HCT116 (cell line): ENCODE data around the gene SLC5A3. TPM values are rescaled to one million over a fixed set of nuclear protein-coding genes. Genes with fewer than 3 reads are reported as not detected.

ENCODE experiments used
- ATAC-seq: fragments of 200-7000 bp; cut with Tn5 transposase; 2 replicates; pipeline ENCODE4 v1.9.1; 2020; ENCODE audit warnings: mild to moderate bottlenecking, moderate library complexity
- BruUV-seq: library from RNA; stranded (reverse); fragments of 400-500 nt; replicated peaks from 2 replicates; lab custom pipeline; 2021; lab: Mats Ljungman, UMichigan
- CTCF ChIA-PET: fragments of 300-600 bp; sonication (Branson Sonifier 250); formaldehyde crosslinking; loops from one replicate; lab custom pipeline; 2021; ENCODE audit warnings: antibody characterized with exemption; lab: Charles Lee
- POLR2A ChIA-PET: fragments of 300-600, 350-600 bp; sonication (Branson Sonifier 250); formaldehyde crosslinking; loops from one replicate; lab custom pipeline; 2021; ENCODE audit warnings: antibody characterized with exemption; lab: Charles Lee
- RAD21 ChIA-PET, 2 experiments: fragments of 300-600 bp; sonication (Branson Sonifier 250); formaldehyde crosslinking; loops; one replicate each; lab custom pipeline; 2023; ENCODE audit warnings: low total read pairs in 2 of 2; ENCODE audit not compliant: uncharacterized antibody in 2 of 2, unreplicated experiment in 2 of 2, low non-redundant PET in 1 of 2; lab: Charles Lee
- DNase-seq: peaks from one replicate; pipeline ENCODE4 v3.0.0-alpha.2; 2010; ENCODE audit warnings: low read depth, low spot score
- H2AFZ ChIP-seq: fragments of 200-600 bp; shearing (Covaris generic), sonication (generic); 2 replicates; pipeline ENCODE4 v1.6.1; 2017; ENCODE audit warnings: low read depth, mixed run types, mixed read lengths, antibody characterized with exemption, low read length; ENCODE audit not compliant: poor library complexity, severe bottlenecking
- H3K27ac ChIP-seq: 2 replicates; pipeline ENCODE4 v1.5.1; 2012; ENCODE audit warnings: low read depth, low read length
- H3K27me3 ChIP-seq: fragments of 200-600 bp; sonication (generic); 2 replicates; pipeline ENCODE4 v1.6.1; 2016; ENCODE audit warnings: mixed run types, low read length, mixed read lengths; ENCODE audit not compliant: insufficient read depth
- H3K36me3 ChIP-seq, 2 experiments: fragments of 200-500 bp in 1 of 2; fragments of 200-600 bp in 1 of 2; sonication (Bioruptor generic) in 1 of 2; sonication (generic) in 1 of 2; 2 replicates each; pipeline versions ENCODE4 v1.5.1 to v1.6.1; 2014 to 2016; ENCODE audit warnings: low read length in 2 of 2, inconsistent platforms in 1 of 2, mixed read lengths in 1 of 2, mixed run types in 1 of 2; ENCODE audit not compliant: insufficient read depth in 2 of 2, control insufficient read depth in 1 of 2
- H3K4me1 ChIP-seq, 2 experiments: fragments of 200-600 bp in 1 of 2; sonication (generic) in 1 of 2; 2 replicates each; pipeline versions ENCODE4 v1.5.1 to v1.6.1; 2012 to 2017; ENCODE audit warnings: low read length in 2 of 2, inconsistent platforms in 1 of 2, mild to moderate bottlenecking in 1 of 2, mixed read lengths in 1 of 2, mixed run types in 1 of 2, moderate library complexity in 1 of 2; ENCODE audit not compliant: insufficient read depth in 2 of 2, control insufficient read depth in 1 of 2
- H3K4me2 ChIP-seq: fragments of 200-600 bp; sonication (generic); 2 replicates; pipeline ENCODE4 v1.6.1; 2017; ENCODE audit warnings: mixed run types, low read length, mixed read lengths
- H3K4me3 ChIP-seq, 2 experiments: fragments of 200-600 bp in 1 of 2; sonication (generic) in 1 of 2; replicated peaks in 1 of 2; 2 replicates each; pipeline ENCODE4 v1.5.1; 2011 to 2016; ENCODE audit warnings: low read length in 2 of 2, control low read depth in 1 of 2, low read depth in 1 of 2, mild to moderate bottlenecking in 1 of 2, mixed read lengths in 1 of 2, mixed run types in 1 of 2
- H3K79me2 ChIP-seq: fragments of 200-600 bp; sonication (generic); 2 replicates; pipeline ENCODE4 v1.6.1; 2017; ENCODE audit warnings: mild to moderate bottlenecking, mixed run types, low read length, moderate library complexity, mixed read lengths; ENCODE audit not compliant: insufficient read depth
- H3K9ac ChIP-seq: fragments of 200-600 bp; sonication (generic); 2 replicates; pipeline ENCODE4 v1.6.1; 2016; ENCODE audit warnings: low read length, mixed read lengths
- H3K9me2 ChIP-seq: fragments of 200-600 bp; sonication (generic), shearing (Covaris generic); 2 replicates; pipeline ENCODE4 v1.6.1; 2017; ENCODE audit warnings: mixed run types, mild to moderate bottlenecking, moderate library complexity; ENCODE audit not compliant: insufficient read depth
- H3K9me3 ChIP-seq, 2 experiments: fragments of 200-500 bp in 1 of 2; fragments of 200-600 bp in 1 of 2; sonication (Bioruptor generic) in 1 of 2; sonication (generic) in 1 of 2; 2 replicates each; pipeline ENCODE4 v1.6.1; 2014 to 2017; ENCODE audit warnings: low read length in 2 of 2, mixed read lengths in 2 of 2, inconsistent platforms in 1 of 2, low read depth in 1 of 2, mild to moderate bottlenecking in 1 of 2, mixed run types in 1 of 2, moderate library complexity in 1 of 2; ENCODE audit not compliant: control insufficient read depth in 1 of 2, insufficient read depth in 1 of 2
- H4K20me1 ChIP-seq: fragments of 200-600 bp; sonication (generic), shearing (Covaris generic); 2 replicates; pipeline ENCODE4 v1.6.1; 2017; ENCODE audit warnings: mixed run types, mild to moderate bottlenecking, moderate library complexity; ENCODE audit not compliant: insufficient read depth
- CEBPB ChIP-seq: IDR thresholded peaks from 2 replicates; pipeline ENCODE4 v1.6.1; 2012; ENCODE audit warnings: low read depth
- CTCF ChIP-seq, 3 experiments: fragments of 200-600 bp in 1 of 3; sonication (generic) in 1 of 3; IDR thresholded peaks in 2 of 3; conservative IDR thresholded peaks in 1 of 3; 2 replicates each; pipeline ENCODE4 v1.5.1; 2012 to 2017; ENCODE audit warnings: low read depth in 2 of 3, low read length in 2 of 3, antibody characterized with exemption in 1 of 3, borderline replicate concordance in 1 of 3, control low read depth in 1 of 3, mild to moderate bottlenecking in 1 of 3, mixed read lengths in 1 of 3, mixed run types in 1 of 3, moderate library complexity in 1 of 3; ENCODE audit not compliant: insufficient read depth in 1 of 3
- EGR1 ChIP-seq: IDR thresholded peaks from 2 replicates; pipeline ENCODE4 v1.6.1; 2012; ENCODE audit warnings: low read depth
- ELF1 ChIP-seq: IDR thresholded peaks from 2 replicates; pipeline ENCODE4 v1.6.1; 2012; ENCODE audit warnings: low read depth, borderline replicate concordance
- EZH2 ChIP-seq: fragments of 200-600 bp; sonication (generic); IDR thresholded peaks from 2 replicates; pipeline ENCODE4 v1.6.1; 2017; ENCODE audit warnings: antibody characterized with exemption, mixed run types
- EZH2phosphoT487 ChIP-seq: fragments of 200-600 bp; IDR thresholded peaks from 2 replicates; pipeline ENCODE4 v1.6.1; 2018; ENCODE audit warnings: antibody characterized with exemption, borderline replicate concordance
- FOSL1 ChIP-seq: IDR thresholded peaks from 2 replicates; pipeline ENCODE4 v1.6.1; 2012; ENCODE audit warnings: low read depth
- JUND ChIP-seq: IDR thresholded peaks from 2 replicates; pipeline ENCODE4 v1.6.1; 2012
- MAX ChIP-seq: IDR thresholded peaks from 2 replicates; pipeline ENCODE4 v1.6.1; 2012
- POLR2A ChIP-seq: IDR thresholded peaks from 2 replicates; pipeline ENCODE4 v1.7.0; 2011; ENCODE audit warnings: borderline replicate concordance; ENCODE audit not compliant: insufficient read depth, insufficient read length; ENCODE audit errors: extremely low read depth
- RAD21 ChIP-seq: IDR thresholded peaks from 2 replicates; pipeline ENCODE4 v1.6.1; 2012; ENCODE audit warnings: low read depth, mild to moderate bottlenecking
- REST ChIP-seq: IDR thresholded peaks from 2 replicates; pipeline ENCODE4 v1.6.1; 2012; ENCODE audit warnings: low read depth
- SIN3A ChIP-seq: IDR thresholded peaks from 2 replicates; pipeline ENCODE4 v1.6.1; 2012; ENCODE audit warnings: low read depth
- SP1 ChIP-seq: IDR thresholded peaks from 2 replicates; pipeline ENCODE4 v1.6.1; 2012; ENCODE audit warnings: low read depth
- SRF ChIP-seq: IDR thresholded peaks from 2 replicates; pipeline ENCODE4 v1.6.1; 2012; ENCODE audit warnings: low read depth
- YY1 ChIP-seq: IDR thresholded peaks from 2 replicates; pipeline ENCODE4 v1.6.1; 2011; ENCODE audit warnings: low read length, low read depth, moderate library complexity, mild to moderate bottlenecking; ENCODE audit not compliant: insufficient replicate concordance; ENCODE audit errors: extremely low read depth
- ZNF274 ChIP-seq: fragments of 200-500 bp; sonication (Bioruptor generic); IDR thresholded peaks from 2 replicates; pipeline ENCODE4 v1.6.1; 2014; ENCODE audit warnings: mild to moderate bottlenecking, low read depth, low read length, inconsistent platforms
- intact Hi-C: fragments of 100-400 bp; cut with micrococcal nuclease; formaldehyde crosslinking; loops from 2 replicates; pipeline ENCODE4 v1.10.0; 2022
- total RNA-seq: library from RNA; stranded (reverse); gene quantifications from one replicate; pipeline ENCODE4 v1.2.1, GENCODE V29; 2021; ENCODE audit not compliant: unreplicated experiment
- TF ChIP-seq, protein P1 (sequence below): IDR thresholded peaks from 2 replicates; pipeline ENCODE4 v1.6.1; 2011; ENCODE audit warnings: mild to moderate bottlenecking, low read length, moderate library complexity; ENCODE audit not compliant: insufficient replicate concordance; ENCODE audit errors: extremely low read depth

Gene SLC5A3
- total RNA-seq, 1 experiment from 2014 or later = 11.8 TPM

- H3K79me2 ChIP-seq = no peaks in the 10 kb centered on the region
- no peaks in the 10 kb centered on the region for H3K27me3 ChIP-seq
- CTCF ChIA-PET = no interaction called here
- no peaks in the 10 kb centered on the region for H3K36me3 ChIP-seq
- no peak overlapping the region for H2AFZ ChIP-seq
- H3K4me3 ChIP-seq = no peak overlapping the region
- H3K9me3 ChIP-seq = no peaks in the 10 kb centered on the region
- no peak for TF ChIP-seq MAX
- no peak for TF ChIP-seq JUND
- TF ChIP-seq, protein P1, sequence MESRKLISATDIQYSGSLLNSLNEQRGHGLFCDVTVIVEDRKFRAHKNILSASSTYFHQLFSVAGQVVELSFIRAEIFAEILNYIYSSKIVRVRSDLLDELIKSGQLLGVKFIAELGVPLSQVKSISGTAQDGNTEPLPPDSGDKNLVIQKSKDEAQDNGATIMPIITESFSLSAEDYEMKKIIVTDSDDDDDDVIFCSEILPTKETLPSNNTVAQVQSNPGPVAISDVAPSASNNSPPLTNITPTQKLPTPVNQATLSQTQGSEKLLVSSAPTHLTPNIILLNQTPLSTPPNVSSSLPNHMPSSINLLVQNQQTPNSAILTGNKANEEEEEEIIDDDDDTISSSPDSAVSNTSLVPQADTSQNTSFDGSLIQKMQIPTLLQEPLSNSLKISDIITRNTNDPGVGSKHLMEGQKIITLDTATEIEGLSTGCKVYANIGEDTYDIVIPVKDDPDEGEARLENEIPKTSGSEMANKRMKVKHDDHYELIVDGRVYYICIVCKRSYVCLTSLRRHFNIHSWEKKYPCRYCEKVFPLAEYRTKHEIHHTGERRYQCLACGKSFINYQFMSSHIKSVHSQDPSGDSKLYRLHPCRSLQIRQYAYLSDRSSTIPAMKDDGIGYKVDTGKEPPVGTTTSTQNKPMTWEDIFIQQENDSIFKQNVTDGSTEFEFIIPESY = no peak
- TF ChIP-seq CEBPB = no peak
- TF ChIP-seq CTCF (IDR thresholded peaks at IDR 0.05 in 2 of 3, conservative IDR thresholded peaks at IDR 0.05 in 1 of 3; ENCODE audit: borderline replicate concordance in 1 of 3, insufficient read depth in 1 of 3, low read depth in 2 of 3, low read length in 2 of 3) = no peak
- no peak for TF ChIP-seq ZNF274
- TF ChIP-seq EZH2 = no peak
- TF ChIP-seq RAD21 = no peak
- no peak for TF ChIP-seq ELF1
- no peak for TF ChIP-seq EGR1
- no peak for TF ChIP-seq SP1
- no peak for TF ChIP-seq POLR2A
- no peak for TF ChIP-seq REST
- TF ChIP-seq SRF = no peak
- no peak for TF ChIP-seq EZH2phosphoT487
- TF ChIP-seq YY1 = no peak
- no peak for TF ChIP-seq FOSL1
- no peak for TF ChIP-seq SIN3A
- intact Hi-C loops = no loop called here
- no TSS peak for BruUV-seq
- RAD21 ChIA-PET = no interaction called here
- H4K20me1 ChIP-seq = no peaks in the 10 kb centered on the region
- H3K9ac ChIP-seq = no peak overlapping the region
- no peaks in the 10 kb centered on the region for H3K9me2 ChIP-seq
- POLR2A ChIA-PET = no interaction called here
- H3K4me1 ChIP-seq = no peaks in the 10 kb centered on the region
- ATAC-seq (no peak), DNase-seq (no peak)
- no peak overlapping the region for H3K4me2 ChIP-seq
- no peak overlapping the region for H3K27ac ChIP-seq
Measured at GRCh38 chr21:34052171-34052570, 21.2 kb upstream of the SLC5A3 start.
